NCI-H1105 (cell line): Measurements from ENCODE around the gene MAPK1.
"Not testable (repeated sequence)": the region's sequence is repeated elsewhere in the genome, so short reads cannot be mapped to it uniquely, and the experiment has no call there.

Experiments
- DNase-seq: peaks from one replicate; lab custom pipeline; 2025; lab: John Stamatoyannopoulos, UW

The MAPK1 gene

DNA sequence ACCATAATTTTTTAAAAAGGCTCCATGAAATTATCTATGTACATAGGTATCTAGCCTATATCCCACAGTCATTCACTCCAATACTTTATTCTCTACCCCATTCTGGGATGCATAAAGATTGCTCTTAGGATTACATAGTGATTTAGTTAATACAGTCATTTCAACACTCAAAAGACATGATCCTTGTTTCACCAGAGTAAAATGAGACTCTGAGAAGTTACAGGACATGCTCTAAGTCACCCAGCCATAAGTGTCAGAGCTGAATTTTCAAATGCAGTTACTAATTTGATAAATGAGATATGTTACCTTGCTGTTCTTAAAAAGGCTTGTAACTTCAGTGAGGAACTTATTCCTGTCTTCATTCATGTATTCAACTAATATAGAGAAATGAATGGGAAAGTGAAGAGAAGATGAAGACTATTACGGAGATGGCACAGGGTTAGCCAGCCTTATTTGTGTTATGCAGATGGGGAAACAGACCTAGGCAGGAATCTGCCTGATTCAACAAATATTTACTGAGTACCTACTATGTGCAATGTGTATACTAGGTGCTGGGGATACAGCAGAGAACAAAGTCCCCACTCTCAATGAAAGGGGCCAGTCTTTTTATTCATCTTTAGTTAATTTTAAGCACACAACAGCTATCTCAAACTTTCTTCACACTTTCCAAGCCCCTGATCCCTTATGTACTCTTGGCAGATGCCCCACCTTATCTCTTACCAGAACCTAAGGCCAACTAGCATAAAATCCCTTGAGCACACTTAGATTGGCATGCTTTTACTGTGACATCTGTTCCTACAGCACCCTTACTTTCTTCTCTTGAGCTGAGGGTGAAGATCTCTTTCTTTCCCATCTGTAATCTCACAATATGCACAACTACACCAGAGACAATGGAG lies 21.6 kb downstream of the MAPK1 start:
- DNase-seq, result no peak

GRCh38 chr22:21842946-21843345 lies 24.5 kb downstream of the MAPK1 start:
- DNase-seq, result no peak

DNA sequence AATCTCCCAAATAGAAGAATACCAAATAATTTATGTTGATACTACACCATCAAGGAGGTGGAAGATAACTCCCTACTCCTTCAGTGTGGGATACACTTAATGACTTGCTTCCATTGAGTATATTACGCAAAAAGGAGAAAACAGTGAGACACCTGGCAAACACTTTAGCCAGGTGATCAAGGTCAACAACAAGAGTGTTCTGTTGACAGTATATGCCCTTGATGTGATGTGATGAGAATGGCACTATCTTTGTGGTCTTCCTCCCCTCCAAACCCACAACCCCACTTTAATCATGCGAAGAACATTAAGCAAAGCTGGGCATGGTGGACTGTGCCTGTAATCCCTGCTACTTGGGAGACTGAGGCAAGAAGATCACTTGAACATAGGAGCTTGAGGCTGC lies 26.0 kb downstream of the MAPK1 start:
- DNase-seq, result no peak

GRCh38 chr22:21840236-21840823 lies 27.1 kb downstream of the MAPK1 start:
- DNase-seq, result no peak

DNA sequence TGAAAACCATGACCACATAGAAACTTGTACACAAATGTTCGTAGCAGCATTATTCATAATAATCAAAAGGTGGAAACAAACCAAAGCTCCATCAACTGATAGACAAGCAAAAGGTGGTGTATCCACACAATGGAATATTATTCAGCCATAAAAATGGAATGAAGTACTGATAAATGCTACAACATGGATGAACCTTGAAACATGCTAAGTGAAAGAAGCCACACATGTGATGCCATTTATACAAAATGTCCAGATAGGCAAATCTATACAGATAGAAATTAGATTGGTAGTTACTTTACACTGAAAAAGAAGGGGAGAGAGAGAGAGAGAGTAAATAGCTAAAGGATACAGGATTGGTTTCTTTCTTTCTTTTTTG lies 27.7 kb downstream of the MAPK1 start:
- DNase-seq, result no peak

GRCh38 chr22:21839104-21839764 lies 28.2 kb downstream of the MAPK1 start:
- DNase-seq, result not testable (repeated sequence)

DNA sequence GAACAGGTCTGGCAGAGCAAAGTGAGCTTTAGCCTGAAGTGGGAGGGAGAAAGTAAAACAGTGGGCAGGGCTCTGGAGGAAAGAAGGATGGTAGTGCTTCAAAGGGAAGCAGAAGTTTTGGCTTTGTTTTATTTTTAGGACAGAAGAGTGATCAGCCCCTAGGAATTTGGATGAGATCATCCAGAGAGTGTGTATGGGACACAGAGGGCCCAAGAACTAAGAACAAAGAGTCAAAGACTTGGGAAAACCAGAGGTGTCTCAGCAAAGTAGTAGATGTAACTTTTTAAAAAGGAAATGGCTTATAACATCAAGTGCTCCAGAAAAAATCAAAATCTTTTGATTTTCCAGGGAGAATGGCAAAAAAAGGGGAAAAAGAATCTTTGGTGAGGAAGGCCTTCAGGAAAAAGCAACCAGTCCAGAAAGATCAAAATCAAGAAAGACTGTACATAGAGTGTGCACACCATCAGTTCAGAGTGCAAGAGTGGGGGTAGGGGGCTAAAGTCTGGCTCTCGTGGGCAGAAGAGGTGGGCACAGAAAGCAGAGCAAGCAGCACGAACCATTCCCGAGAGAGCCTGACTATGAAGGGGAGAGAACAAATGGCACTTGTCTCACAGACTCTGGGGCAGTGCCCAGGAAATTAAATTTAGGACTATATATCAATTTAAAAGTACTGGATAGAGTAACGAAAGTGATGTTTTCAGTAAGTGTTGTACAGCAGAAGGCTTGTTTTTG lies 30.0 kb downstream of the MAPK1 start:
- no peak for DNase-seq

GRCh38 chr22:21836486-21836885 lies 31.0 kb downstream of the MAPK1 start:
- not testable (repeated sequence) for DNase-seq

GRCh38 chr22:21835378-21835777 lies 32.1 kb downstream of the MAPK1 start:
- DNase-seq, result no peak

DNA sequence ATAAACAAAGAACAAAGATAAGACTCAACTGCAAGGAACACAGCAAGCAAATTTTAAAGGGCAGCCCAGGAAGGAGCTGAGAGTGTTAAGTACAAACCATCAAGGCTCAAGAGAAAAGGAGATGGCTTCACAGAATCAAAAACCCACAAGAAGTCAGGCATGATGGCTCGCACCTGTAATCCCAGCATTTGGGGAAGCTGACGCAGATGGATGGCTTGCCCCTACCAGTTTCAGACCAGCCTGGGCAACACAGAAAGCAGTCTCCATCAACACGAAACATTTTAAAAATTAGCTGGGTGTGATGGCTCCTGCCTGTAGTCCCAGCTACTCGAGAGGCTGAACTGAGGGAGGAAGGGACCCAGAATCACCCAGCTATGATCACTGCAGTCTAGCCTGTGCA lies 32.6 kb downstream of the MAPK1 start:
- DNase-seq, result no peak

DNA sequence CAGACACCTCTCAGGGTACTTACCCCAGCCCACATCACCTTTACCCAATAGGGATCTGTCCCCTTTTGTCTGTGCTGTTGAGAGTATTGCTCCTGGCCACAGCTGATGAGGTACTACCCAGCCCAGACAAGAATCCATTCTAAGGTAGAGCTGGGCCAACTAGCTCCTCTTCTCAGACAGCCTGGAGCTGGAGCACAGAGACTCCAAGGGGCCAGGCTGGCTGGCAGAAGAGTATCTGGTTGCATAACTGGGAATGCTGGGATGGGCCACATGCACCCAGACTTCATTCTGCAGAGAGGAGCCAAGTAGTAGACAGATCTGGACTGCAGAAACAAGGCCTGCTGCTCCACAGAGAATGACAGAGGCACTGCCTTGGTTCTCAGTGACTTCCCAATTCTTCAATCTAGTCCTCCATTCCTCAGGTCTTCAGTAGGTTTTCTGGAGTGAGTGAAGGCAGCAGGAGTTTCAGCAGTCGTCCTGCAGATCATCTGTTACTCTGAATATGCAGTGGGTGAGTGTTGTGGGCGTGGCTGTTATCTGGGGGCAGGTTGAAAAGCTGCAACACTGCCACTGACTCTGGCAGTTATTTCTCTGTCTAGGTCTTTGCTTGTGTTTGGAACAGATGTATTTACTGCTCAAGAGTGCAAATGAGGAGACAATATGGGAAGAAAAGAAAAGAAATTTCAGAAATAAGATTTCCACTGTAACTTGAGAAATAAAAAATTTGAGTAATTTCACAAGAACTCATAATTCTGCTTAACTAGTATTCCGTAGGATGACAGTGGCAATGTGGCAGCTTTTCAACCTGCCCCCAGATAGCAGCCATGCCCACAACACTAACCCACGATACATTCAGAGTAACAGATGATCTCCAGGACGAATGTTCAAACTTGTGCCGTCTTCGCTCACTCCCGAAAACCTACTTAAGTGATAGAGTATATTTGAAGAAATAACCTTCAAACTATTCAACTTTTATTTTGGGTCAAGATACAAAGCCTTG lies 34.9 kb downstream of the MAPK1 start:
- DNase-seq, result no peak

GRCh38 chr22:21829523-21829922 lies 37.9 kb downstream of the MAPK1 start:
- DNase-seq, result no peak

DNA sequence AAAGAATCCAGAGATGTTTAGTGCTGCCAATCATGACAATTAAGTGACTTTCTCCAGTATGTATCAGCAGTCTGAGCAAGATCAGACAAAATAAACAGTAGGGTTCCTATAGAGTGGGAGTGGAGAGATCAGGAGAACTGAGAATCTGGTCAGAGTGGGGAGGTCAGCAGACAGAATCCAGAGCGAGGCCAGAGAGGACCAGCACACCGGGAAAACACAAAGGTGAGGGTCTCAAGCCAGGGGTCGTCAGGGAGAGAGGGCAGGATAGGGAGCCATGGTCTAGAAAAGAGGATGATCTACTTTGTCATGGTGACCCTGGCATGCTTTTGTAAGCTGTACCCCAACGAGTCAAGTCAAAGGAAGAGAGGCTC lies 39.2 kb downstream of the MAPK1 start:
- DNase-seq, result no peak

DNA sequence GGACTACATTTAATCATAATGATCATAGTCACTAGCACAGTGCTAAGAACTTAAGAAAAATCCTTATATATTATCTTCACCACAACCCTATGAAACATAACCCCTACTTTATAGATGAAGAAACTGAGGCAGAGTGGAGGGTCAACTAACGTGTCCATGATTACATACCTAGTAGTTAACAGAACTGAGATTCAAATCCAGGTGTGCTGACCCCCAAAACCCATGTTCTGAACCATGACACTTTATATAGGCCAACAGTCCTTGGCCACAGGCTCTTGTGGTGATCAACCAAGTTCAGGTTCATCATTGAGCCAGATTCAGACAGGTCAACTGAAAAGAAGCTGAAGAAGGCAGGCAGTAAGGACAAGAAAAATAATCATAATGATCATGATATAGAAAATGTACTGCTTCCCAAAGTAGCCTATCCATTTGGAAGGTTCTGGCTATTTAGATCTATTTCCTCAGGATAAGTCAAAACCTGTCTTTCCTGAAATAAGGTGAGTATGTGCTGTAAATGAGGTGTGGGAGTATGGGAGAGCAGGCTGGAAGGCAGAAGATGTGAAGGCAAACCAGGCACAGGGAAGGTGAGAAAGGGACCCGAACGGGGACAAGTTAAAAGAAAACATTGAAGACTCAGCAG lies 39.7 kb downstream of the MAPK1 start:
- DNase-seq, result no peak

GRCh38 chr22:21826204-21826603 lies 41.2 kb downstream of the MAPK1 start:
- DNase-seq, result no peak

DNA sequence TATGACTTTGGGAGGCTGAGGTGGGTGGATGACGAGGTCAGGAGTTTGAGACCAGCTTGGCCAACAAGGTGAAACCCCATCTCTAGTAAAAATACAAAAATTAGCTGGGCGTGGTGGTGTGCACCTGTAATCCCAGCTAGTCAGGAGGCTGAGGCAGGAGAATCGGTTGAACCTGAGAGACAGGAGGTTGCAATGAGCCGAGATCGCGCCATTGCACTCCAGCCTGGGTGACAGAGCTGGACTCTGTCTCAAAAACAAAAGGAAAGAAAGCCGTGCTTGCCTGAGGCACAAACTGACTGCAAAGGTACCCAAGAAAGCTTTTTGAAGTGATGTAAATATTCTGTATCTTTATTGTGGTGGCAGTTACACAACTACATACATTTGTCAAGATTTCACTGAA lies 42.5 kb downstream of the MAPK1 start:
- DNase-seq, result not testable (repeated sequence)

DNA sequence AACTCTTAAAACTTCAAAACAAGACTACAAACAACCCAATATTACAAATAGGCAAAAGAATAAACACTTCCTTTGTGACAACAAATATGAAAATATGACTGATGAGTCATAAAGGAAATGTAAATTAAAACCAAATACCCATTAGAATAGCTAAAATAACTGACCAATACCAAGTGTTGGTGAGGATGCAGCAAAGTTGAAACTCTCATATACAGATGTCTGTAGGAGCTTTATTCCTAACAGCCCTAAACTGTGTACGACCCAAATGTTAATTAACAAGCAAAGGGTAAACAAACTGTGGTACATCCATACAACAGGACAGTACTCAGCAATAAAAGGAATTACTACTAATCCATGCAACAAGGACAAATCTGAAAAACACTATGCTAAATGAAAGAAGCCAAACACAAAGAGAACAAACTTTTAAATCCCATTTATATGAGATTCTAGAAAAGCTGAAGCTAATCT lies 43.0 kb downstream of the MAPK1 start:
- no peak for DNase-seq

GRCh38 chr22:21823740-21824444 lies 43.6 kb downstream of the MAPK1 start:
- DNase-seq, result no peak

DNA sequence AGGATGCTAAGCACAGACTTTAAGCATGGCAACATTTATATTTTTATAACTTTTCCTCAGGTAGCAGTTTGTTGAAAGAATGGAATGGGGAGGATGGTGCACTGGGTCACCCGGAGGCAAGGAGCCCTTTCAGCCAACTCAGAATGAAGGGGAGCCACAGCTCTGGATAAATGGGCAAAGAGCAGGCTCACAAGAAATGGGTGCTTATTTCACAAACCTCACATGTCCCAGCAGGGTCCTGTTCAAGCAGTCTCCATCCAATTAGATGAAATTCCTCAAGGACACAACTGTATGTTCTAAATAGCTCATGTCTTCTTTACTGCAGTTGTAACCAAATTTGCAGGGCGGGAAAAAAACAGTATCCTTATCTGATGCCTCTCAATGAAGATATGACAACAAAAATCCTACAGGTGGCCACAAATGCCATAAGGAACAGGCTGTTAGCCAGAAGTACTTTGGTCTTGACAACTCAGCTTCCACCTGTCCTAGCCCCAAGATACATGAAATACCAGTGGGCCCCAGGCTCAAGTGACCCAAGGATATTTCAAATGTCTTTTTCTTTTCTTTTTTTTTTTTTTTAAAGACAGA lies 48.2 kb downstream of the MAPK1 start:
- DNase-seq, result no peak
